Liver (tissue), 9 donors: ENCODE data around the gene SKA3. TPM values are rescaled to one million over a fixed set of nuclear protein-coding genes. Genes with fewer than 3 reads are reported as not detected.
"Not testable (repeated sequence)": the region's sequence is repeated elsewhere in the genome, so short reads cannot be mapped to it uniquely, and the experiment has no call there.

Experiments
- DNase-seq: peaks from one replicate; pipeline ENCODE4 v3.0.0-alpha.2; 2017; ENCODE audit warnings: low spot score
- H3K27ac ChIP-seq, 2 donors: one replicate each; pipeline ENCODE4 v1.7.0; 2013; ENCODE audit warnings: inconsistent platforms in 2 of 2, low read length in 2 of 2, control low read depth in 1 of 2, low read depth in 1 of 2, mild to moderate bottlenecking in 1 of 2
- H3K27me3 ChIP-seq, 4 donors: one replicate each; pipeline versions ENCODE4 v1.6.1 to v1.7.0; 2013; ENCODE audit warnings: low read length in 3 of 4, inconsistent platforms in 1 of 4, mild to moderate bottlenecking in 1 of 4, moderate library complexity in 1 of 4; ENCODE audit not compliant: control insufficient read depth in 4 of 4, insufficient read depth in 4 of 4
- H3K36me3 ChIP-seq, 4 donors: one replicate each; pipeline versions ENCODE4 v1.6.1 to v1.7.0; 2013; ENCODE audit warnings: low read length in 3 of 4, mild to moderate bottlenecking in 3 of 4, low read depth in 1 of 4, moderate library complexity in 1 of 4; ENCODE audit not compliant: control insufficient read depth in 4 of 4, insufficient read depth in 3 of 4
- H3K4me1 ChIP-seq, 4 donors: one replicate each; pipeline versions ENCODE4 v1.6.1 to v1.7.0; 2013; ENCODE audit warnings: low read length in 3 of 4, mild to moderate bottlenecking in 3 of 4, moderate library complexity in 1 of 4; ENCODE audit not compliant: control insufficient read depth in 4 of 4, insufficient read depth in 4 of 4
- H3K4me3 ChIP-seq, 3 donors: one replicate each; pipeline versions ENCODE4 v1.6.1 to v1.7.0; 2013; ENCODE audit warnings: low read length in 3 of 3, control low read depth in 1 of 3, low read depth in 1 of 3, mild to moderate bottlenecking in 1 of 3
- H3K9ac ChIP-seq, 2 donors: one replicate each; pipeline ENCODE4 v1.7.0; 2013; ENCODE audit warnings: low read length in 2 of 2, mild to moderate bottlenecking in 2 of 2, moderate library complexity in 2 of 2, control low read depth in 1 of 2, low read depth in 1 of 2
- H3K9me3 ChIP-seq, 4 donors: one replicate each; pipeline versions ENCODE4 v1.6.1 to v1.7.0; 2013; ENCODE audit warnings: low read length in 3 of 4; ENCODE audit not compliant: control insufficient read depth in 4 of 4
- EGR1 ChIP-seq, 2 donors: IDR thresholded peaks; 2 replicates each; pipeline ENCODE4 v1.6.1; 2016 to 2018; ENCODE audit warnings: antibody characterized with exemption in 2 of 2, low read depth in 2 of 2
- FOXA1 ChIP-seq: IDR thresholded peaks from 2 replicates; pipeline ENCODE4 v1.6.1; 2016; ENCODE audit warnings: antibody characterized with exemption
- GABPA ChIP-seq, 2 donors: IDR thresholded peaks in 1 of 2; conservative IDR thresholded peaks in 1 of 2; 2 replicates each; pipeline ENCODE4 v1.6.1; 2016; ENCODE audit warnings: antibody characterized with exemption in 2 of 2, mild to moderate bottlenecking in 1 of 2, moderate library complexity in 1 of 2
- HNF4A ChIP-seq, 2 donors: conservative IDR thresholded peaks; 2 replicates each; pipeline ENCODE4 v1.6.1; 2016; ENCODE audit warnings: antibody characterized with exemption in 2 of 2, mild to moderate bottlenecking in 2 of 2
- HNF4G ChIP-seq: IDR thresholded peaks from 2 replicates; pipeline ENCODE4 v1.6.1; 2016; ENCODE audit warnings: antibody characterized with exemption
- JUND ChIP-seq, 2 donors: IDR thresholded peaks; 2 replicates each; pipeline ENCODE4 v1.6.1; 2016; ENCODE audit warnings: antibody characterized with exemption in 2 of 2
- NR2F2 ChIP-seq: IDR thresholded peaks from 2 replicates; pipeline ENCODE4 v1.6.1; 2016; ENCODE audit warnings: antibody characterized with exemption
- RAD21 ChIP-seq, 2 donors: IDR thresholded peaks; 2 replicates each; pipeline ENCODE4 v1.6.1; 2016; ENCODE audit warnings: antibody characterized with exemption in 2 of 2, mild to moderate bottlenecking in 2 of 2
- SP1 ChIP-seq: IDR thresholded peaks from 2 replicates; pipeline ENCODE4 v1.6.1; 2018; ENCODE audit warnings: antibody characterized with exemption, mild to moderate bottlenecking
- TAF1 ChIP-seq: conservative IDR thresholded peaks from 2 replicates; pipeline ENCODE4 v1.6.1; 2016; ENCODE audit warnings: antibody characterized with exemption, mild to moderate bottlenecking
- YY1 ChIP-seq: IDR thresholded peaks from 2 replicates; pipeline ENCODE4 v1.6.1; 2016; ENCODE audit warnings: antibody characterized with exemption, mild to moderate bottlenecking
- WGBS: extraction: QIAGEN DNeasy Blood & Tissue Kit; methylation state at CpG from one replicate; pipeline ENCODE4 v1.1.7; 2013; 5-methylcytosine and 5-hydroxymethylcytosine counted together
- polyA plus RNA-seq, 2 donors: library from polyadenylated mRNA; stranded (reverse) in 1 of 2; unstranded in 1 of 2; fragments of 200-250 nt in 1 of 2; fragments of >200 nt in 1 of 2; fragmentation: Nextera tagmentation in 1 of 2; extraction: Ambion mirVana in 1 of 2; gene quantifications; one replicate each; pipeline versions ENCODE4 v1.2.1 to v1.2.3, GENCODE V29; 2013 to 2015
- total RNA-seq, 2 donors: library from RNA; depleted of rRNA; stranded (reverse); fragments of >200 nt; gene quantifications; one replicate each; pipeline ENCODE4 v1.2.3, GENCODE V29; 2014
- TF ChIP-seq, protein P1 (sequence below): IDR thresholded peaks from 2 replicates; pipeline ENCODE4 v1.6.1; 2016; ENCODE audit warnings: antibody characterized with exemption
- TF ChIP-seq, protein P2 (sequence below): fragments of 150-350 bp; IDR thresholded peaks from 2 replicates; pipeline ENCODE4 v1.5.1; 2017; ENCODE audit warnings: improper control_type of control experiment, low read depth, low read length; ENCODE audit not compliant: missing input control
- TF ChIP-seq, protein P3 (sequence below): IDR thresholded peaks from 2 replicates; pipeline ENCODE4 v1.6.1; 2016; ENCODE audit warnings: antibody characterized with exemption
- donor health status: healthy.
- donor health status: healthy.
- donor health status: healthy.
- donor health status: healthy.
- donor health status: healthy.

The SKA3 gene
- total and polyA plus RNA-seq, 4 donors: under 0.01 to 4.9 (median 0.52) TPM

DNA sequence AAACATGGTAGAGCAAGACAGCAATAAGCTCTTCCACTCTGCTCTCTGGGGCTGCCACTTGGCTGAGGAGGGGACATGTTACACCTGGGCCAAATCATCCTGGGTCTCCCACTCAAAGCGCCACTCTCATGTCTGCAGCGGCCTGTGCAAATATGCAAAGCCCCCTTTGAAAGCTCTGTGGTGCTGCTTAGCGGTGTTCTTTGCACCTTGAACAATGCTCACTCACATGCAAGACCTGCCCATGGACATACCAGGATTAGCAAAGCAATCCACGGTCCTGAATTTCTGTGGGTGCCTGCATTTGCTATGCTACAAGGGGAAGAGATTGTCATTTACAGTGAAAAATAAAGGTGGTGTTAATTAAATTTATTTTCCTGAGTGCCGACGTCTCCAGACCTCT, 48.7 kb upstream of the SKA3 start (continued):
- no peak for TF ChIP-seq NR2F2

DNA sequence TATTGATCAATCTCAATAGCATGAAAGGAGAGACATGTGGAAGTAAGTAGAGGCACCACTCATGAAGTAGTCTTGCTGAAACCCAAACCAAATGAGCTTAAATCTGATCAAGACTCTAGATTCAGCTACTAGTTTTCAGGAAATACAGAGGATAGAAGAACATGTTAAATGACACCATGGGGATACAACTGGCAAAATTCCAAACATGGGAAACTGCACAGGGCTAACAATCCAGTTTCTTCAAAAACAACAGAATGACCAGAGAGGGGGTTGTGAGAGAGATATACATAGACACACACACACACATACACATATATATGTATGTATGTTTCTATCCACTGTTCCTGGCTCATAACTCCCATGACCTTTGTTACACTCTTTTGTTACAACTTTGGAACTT, 44.9 kb upstream of the SKA3 start:
- H3K4me3 ChIP-seq: no peak overlapping the region
- no peaks in the 10 kb centered on the region for H3K36me3 ChIP-seq
- DNase-seq: no peak
- H3K4me1 ChIP-seq: no peaks in the 10 kb centered on the region
- H3K27ac ChIP-seq: no peak overlapping the region
- peaks cover 0 to 3% (median 0%) of the 10 kb centered on the region in 4 donors for H3K9me3 ChIP-seq
- TF ChIP-seq, protein P1, sequence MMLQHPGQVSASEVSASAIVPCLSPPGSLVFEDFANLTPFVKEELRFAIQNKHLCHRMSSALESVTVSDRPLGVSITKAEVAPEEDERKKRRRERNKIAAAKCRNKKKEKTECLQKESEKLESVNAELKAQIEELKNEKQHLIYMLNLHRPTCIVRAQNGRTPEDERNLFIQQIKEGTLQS: no peak
- TF ChIP-seq SP1 (no peak), TAF1 (no peak), HNF4G (no peak), RAD21 (IDR thresholded peaks at IDR 0.05) (no peak), FOXA1 (no peak), EGR1 (IDR thresholded peaks at IDR 0.05; ENCODE audit: low read depth in 2 of 2) (no peak), HNF4A (conservative IDR thresholded peaks at IDR 0.05) (no peak)
- no peaks in the 10 kb centered on the region for H3K27me3 ChIP-seq
- H3K9ac ChIP-seq: no peak overlapping the region

DNA sequence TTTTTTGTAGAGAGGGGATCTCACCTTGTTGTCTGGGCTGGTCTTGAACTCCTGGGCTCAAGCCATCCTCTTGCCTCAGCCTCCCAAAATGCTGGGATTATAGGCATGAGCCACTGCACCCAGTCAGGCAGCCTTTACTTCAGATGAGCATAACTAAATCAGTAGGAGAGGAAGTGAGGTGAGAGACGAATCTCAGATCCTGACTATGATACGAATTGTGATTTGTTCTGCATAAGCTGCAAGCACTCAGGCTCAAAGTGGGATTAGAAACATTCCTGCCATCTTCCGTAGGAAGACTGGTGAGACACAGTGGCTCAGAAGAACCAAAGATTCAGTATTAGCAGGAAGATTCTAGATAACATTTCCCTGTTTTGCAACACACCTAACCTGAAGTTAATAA, 43.4 kb upstream of the SKA3 start:
- not testable (repeated sequence) for H3K36me3 ChIP-seq, H3K27ac ChIP-seq, H3K9ac ChIP-seq, DNase-seq, H3K27me3 ChIP-seq, H3K4me3 ChIP-seq, H3K9me3 ChIP-seq, H3K4me1 ChIP-seq
- WGBS: 79% methylated on average over 3 of the region's 3 CpGs

DNA sequence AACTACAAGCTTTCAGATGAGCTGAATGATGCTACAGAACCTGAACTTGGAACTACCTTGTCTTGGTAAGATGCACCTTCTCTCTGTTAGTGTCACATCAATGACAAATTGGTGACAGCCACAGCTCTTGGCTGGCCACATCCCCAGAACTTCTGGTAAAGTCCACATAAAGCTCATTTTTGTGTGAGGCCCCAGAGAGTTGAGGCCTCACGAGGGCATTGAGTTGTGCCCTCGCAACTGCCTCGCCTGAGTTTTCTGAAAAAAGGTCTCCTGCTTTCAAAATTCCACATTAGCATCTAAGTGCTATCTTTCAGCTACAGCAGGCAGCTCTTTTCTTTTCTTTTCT, 42.7 kb upstream of the SKA3 start:
- Histone ChIP-seq H3K4me3 (no peak overlapping the region), H3K27ac (no peak overlapping the region), H3K36me3 (no peaks in the 10 kb centered on the region), H3K27me3 (no peaks in the 10 kb centered on the region), H3K9me3 (peaks cover 0 to 3% (median 0%) of the 10 kb centered on the region in 4 donors), H3K4me1 (no peaks in the 10 kb centered on the region), H3K9ac (no peak overlapping the region)
- no peak for TF ChIP-seq TAF1
- TF ChIP-seq, protein P2, sequence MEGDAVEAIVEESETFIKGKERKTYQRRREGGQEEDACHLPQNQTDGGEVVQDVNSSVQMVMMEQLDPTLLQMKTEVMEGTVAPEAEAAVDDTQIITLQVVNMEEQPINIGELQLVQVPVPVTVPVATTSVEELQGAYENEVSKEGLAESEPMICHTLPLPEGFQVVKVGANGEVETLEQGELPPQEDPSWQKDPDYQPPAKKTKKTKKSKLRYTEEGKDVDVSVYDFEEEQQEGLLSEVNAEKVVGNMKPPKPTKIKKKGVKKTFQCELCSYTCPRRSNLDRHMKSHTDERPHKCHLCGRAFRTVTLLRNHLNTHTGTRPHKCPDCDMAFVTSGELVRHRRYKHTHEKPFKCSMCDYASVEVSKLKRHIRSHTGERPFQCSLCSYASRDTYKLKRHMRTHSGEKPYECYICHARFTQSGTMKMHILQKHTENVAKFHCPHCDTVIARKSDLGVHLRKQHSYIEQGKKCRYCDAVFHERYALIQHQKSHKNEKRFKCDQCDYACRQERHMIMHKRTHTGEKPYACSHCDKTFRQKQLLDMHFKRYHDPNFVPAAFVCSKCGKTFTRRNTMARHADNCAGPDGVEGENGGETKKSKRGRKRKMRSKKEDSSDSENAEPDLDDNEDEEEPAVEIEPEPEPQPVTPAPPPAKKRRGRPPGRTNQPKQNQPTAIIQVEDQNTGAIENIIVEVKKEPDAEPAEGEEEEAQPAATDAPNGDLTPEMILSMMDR: no peak
- TF ChIP-seq, protein P1: no peak
- no peak for TF ChIP-seq YY1
- no peak for TF ChIP-seq NR2F2
- TF ChIP-seq JUND (IDR thresholded peaks at IDR 0.05): no peak
- TF ChIP-seq, protein P3, sequence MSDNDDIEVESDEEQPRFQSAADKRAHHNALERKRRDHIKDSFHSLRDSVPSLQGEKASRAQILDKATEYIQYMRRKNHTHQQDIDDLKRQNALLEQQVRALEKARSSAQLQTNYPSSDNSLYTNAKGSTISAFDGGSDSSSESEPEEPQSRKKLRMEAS: no peak
- TF ChIP-seq GABPA (IDR thresholded peaks at IDR 0.05 in 1 of 2, conservative IDR thresholded peaks at IDR 0.05 in 1 of 2): no peak
- no peak for TF ChIP-seq EGR1 (IDR thresholded peaks at IDR 0.05; ENCODE audit: low read depth in 2 of 2)
- no peak for TF ChIP-seq HNF4G
- no peak for TF ChIP-seq HNF4A (conservative IDR thresholded peaks at IDR 0.05)
- WGBS: 72% methylated on average over 3 of the region's 3 CpGs
- DNase-seq: no peak
